Stimulated activated CD4-positive, alpha-beta T cell treated with anti-CD3 and anti-CD28 coated beads, Interleukin-1b, Interleukin-23, amount 100 ng/mL, for 4 hours (primary cell): ENCODE results near the gene BMP2K.

ENCODE experiments used
- DNase-seq, 2 donors: peaks; one replicate each; pipeline ENCODE4 v3.0.0-alpha.2; 2020; ENCODE audit warnings: low read depth in 2 of 2

Gene BMP2K

DNA sequence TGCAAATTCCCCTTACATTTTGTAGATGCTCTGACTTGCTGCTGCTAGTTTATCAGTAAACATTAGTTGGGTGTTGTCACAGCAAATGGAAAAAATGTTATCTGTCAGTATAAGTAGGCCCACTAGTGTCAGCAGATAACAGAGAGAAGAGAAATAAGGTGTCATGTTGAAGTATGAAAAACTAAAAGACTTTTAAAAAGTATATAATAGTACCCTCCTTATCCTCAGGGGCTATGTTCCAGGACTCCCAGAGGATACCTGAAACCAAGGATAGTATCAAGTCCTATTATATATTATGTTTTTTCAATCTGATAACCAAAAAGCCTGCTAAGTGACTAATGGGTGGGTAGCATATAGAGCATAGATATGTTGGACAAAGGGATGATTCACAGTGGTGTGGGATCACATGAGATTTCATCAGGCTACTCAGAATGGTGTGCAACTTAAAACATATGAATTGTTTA lies 11.6 kb upstream of the BMP2K start:
- DNase-seq, result no peak

DNA sequence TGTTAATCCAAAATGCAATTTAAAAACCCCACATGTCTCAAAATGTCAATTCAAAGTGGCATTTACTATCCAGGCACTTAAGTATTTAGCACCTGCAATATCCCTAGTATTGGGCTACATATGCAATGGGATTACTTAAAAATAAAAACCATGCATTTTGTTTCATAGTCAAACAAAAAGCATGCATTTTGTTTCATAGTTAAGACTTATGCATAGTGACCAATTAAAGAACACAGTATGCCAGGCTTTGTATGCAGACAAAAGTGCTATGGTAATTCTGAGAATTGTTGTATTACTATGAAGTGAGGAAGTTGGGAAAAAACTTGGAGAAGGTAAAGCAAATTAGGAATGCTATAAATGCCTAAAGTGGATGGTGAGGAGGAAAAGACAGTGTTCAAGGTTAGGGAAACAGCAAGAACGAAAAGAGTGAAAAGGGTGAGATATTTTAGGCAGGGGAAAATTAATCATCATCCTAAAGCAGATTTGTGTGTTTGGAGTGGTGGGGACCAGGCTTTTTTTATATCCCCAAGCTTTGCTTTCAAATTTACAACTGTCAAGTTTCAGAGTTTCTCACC lies 10.6 kb upstream of the BMP2K start:
- no peak for DNase-seq

DNA sequence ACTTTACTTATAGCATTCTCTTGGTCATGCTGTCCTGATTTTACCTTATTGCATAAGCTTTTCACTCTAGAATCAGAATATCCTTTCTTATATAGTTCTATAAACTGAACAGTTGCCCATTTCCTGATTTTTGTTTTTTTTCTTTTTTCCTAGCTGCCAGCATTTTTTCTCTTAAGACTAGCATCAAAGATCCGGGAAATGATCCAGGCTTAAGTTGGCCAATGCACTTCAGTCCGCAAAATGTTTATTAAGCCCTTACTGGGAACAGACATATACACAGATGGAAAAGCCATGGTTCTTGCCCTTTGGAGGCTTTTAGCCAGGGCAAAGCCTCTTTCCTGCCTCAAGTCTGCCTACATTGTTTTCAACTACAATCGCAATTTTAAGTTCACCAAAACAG lies 10.1 kb upstream of the BMP2K start:
- no peak for DNase-seq

DNA sequence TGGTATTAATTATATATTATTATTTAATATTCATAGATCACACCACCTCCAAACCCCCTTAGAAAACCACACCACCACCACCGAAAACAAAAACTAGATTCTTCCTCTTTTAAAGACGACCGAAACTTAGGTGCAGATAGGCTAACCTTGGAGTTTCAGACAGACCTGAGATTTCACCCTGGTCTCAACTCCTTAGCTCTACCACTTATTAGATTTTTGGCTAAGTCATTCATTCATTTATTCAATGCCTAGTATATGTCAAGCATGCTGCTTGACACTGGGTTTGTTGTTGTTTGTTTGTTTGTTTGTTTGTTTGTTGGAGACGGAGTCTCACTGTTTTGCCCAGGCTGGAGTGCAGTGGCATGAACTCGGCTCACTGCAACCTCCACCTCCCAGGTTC lies 9.5 kb upstream of the BMP2K start:
- DNase-seq, result no peak

DNA sequence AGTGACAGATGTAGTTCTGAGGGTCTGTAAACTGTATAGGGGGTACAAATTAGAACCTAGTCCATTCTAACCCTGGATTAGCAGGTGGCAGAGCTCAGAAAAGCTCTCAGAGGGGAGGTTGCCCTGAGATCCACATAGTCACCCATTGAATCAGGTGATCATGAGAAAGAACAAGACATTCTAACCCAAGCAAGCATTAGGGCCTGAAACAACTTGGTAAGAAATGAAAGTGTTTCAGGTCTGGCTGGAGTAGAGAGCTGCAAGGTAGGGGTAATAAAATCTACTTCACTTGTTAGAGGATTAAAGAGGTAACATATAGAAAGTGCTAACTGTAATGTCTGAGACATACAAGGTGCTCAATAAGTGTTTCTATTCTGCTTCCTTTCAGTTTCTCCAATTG lies 8.8 kb upstream of the BMP2K start:
- DNase-seq, result no peak

DNA sequence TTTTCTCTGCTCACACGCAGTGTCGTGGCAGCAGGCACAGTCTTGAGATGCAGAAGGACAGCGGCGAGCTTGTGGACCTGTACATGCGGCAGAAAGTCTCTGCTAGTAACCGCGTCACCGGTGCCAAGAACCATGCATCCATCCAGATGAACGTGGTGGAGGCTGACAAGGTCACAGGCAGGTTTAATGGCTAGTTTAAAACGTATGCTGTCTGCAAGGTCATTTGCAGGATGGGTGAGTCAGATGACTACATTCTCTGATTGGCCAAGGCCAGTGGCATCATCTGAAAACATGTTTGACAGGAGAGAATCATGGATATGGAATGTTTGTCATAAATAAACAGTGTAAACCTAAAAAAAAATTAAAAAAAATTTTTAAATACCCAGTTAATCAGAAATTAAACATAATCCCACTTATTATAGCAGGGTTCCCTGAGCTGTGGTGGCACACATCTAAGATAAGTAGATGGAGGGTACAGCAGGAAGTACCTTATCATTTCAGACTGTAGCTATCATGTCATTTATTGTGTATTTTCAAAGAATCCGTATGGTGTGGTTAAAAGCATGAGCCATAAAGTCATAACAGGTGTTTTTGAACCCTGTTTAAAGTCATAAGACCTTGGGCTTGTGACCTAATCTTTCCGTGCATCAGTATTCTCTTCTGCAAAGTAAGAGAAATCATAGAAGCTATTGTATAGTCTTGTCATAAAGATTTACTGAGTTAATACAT lies 7.5 kb upstream of the BMP2K start:
- no peak for DNase-seq

DNA sequence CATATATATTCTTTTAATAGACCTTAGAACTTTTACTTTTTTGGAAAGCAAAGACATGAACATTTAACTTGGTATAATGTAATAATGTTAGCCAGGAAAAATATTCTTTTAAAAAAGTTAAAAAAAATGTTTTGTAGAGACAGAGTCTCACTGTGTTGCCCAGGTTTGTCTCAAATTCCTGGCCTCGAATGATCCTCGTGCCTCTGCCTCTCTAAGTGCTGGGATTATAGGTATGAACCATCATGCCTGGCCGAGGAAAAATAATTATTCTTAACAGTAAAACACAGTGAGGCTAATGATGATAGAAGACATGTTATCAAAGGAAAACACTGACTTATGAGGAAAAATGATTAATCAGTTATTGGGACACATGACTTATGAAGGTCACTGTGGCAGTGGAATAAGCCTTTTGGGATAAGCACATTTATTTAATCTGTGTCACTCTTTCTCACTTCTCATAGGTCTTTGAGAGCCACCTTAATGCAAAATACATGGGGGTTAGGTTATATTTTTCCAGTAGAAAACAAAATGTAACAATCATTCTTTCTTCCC lies 6.0 kb upstream of the BMP2K start:
- DNase-seq, result no peak

DNA sequence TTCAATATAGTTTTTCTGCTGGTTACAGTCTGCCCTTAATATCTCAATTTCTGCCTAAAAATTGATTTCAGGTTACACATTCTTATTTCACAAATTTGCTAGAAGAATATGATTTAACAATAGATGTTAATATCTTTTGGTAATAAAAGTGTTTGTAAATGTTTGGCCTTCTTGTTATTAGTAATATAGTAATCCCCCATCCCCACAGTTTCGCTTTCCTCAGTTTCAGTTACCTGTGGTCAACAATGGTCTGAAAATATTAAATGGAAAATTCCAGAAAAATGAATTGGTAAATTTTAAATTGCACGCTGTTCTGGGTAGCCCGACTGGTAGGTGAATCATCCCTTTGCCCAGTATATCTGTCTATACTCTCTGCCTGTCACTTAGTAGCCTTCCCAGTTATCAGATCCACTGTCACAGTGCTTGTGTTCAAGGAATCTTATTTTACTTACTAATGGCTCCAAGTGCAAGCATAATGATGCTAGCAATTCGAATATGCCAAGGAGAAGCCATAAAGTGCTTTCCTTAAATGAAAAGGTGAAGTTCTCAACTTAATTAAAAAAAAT lies 3.5 kb upstream of the BMP2K start:
- no peak for DNase-seq

DNA sequence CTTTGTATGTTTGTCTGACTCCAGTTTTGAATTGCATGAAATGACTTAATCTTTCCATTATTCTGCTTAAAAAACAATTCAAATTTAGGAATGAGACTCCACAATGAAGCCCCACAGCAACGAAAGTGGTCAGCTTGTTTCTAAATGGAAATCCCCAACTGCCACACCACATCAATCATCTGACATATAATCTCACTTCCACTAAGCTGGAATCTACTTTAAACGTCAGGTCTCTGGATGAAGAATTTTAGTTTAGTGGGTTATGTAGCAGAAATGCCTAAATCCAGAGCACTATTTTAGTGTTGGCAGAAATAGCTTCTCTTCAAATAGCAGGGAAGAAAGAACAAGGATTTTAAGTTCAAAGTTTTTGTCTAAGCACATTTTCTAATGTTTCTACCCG lies 1.7 kb upstream of the BMP2K start:
- DNase-seq, result no peak

DNA sequence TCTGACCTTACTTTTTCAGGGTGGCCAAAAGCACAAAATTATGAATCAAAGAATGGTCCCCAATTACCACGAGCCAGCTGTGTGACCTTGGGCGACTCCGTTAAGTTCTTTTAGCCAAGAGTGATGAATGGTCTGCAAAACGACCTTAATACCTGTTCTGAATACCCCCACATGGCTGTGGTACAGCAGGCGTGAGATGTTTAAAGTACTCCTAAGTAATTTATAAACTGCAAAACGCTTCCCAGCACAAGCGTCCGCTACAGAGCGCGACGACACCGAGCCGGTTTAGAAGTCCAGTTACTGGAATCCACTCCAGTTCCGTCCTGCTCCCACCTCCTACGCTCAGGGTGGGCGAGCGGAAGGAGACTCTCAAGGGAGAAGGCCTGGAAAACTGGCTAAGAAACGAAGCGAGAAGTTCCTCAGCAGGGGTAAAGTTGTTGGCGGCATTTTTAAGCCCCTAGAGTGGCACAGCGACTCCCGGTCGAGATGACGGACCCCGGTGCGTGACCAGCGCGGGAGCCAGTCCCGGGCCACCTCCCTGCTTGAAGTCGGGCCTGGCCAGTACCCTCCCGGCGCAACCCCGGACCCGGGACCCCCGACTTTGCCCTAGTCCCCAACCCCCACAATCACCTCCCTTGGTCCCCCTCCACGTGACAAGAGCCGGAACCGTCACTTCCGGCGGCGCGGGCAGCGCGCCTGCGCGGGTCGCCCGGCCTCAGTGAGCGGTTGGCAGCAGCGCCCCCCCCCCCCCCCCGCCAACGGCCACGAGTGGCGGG lies 659 bp upstream of the BMP2K start:
- DNase-seq, result peak; percentile 81

DNA sequence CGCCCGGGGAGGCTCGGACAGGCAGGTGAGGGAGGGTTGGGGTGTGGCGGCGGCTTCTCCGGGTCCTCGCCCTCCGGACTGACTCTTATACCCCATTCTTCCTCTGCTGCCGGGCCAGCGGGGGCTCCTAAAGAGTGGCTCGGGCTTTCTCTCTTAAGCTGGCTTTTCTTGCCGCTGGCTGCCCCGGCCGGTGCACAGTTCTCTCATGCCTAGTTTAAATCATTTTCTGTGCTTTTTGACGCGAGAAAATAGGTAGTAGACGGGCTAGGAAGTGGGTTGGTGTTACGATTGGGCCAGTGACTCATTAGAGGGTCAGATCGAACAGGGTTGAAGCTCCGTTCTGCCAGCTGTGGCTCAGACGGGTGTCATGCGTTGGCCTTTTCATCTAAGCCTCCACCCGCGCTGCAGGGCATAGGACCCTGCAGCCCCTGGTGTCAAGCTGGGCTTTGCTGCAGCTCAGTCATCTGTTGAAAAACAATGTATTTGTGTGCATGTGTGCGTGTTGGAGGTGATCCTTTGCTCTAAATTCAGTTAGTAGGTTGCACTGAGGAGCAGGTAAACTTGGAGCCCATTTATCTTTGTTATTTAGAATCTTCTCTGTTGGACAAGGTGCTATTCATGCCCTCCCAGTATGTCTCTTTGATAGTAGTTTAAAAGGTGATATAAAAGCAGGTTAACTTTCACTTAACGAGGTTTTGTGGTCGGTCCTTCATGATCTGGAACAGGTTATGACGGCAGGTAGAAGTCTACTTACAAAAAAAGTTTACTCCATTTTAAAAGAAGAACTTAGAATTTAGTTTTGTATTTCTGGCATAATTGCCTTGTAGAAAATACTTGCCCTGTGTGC lies 802 bp downstream of the BMP2K start:
- DNase-seq, result peak; percentile 21 to 34

DNA sequence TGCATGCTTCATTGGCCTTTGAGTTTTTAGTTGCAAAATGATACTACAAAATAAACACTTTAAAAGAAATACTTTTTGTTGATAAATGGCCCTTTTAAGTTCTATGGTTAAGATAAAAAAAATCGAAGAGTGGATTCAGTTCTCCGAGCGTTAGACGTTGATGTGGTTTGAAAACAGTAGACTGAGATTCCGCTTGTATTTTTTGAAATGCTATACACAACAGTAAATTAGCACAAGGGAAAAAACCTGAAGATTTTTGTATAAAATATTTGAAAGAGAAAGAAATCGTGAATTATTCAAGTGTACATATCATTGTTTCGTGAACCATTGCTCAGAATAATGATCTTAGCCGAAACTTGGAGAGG lies 1.4 kb downstream of the BMP2K start:
- DNase-seq, result no peak

DNA sequence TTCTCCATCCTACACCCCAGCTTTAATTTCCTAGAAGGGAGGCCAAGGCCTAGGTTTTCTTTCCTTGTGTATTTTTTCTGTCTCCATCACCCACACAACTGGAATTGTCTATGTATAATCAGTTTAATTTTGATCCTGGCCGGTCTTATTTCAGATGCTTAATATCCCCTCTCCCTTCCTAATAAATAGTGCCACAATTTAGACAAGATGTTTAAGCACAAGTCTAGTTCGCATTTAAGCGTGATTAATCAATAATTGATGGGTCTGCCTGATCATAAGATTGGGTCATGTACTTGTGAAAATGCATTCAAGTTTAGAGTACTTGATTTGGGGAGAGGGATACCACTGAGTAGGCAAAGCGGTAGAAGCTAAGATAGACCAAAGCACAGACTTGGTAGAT lies 2.4 kb downstream of the BMP2K start:
- no peak for DNase-seq

DNA sequence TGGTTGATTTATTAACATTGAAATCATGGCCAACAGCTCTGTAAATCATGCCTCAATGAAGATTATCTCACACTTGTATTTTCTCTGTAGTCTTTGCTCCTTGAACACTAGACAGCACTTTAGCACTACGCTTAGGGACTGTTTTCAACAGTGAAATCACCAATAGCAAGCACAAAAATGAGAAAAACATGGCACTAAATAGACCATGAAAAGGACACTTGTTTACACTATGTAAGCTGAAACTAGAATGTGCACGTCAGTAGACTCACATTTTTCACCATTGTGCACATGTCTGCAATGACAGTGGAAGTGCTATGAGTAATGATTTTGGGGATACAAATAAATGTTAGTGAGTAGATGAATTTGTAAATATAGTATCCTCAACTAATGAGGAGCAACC lies 3.1 kb downstream of the BMP2K start:
- no peak for DNase-seq

DNA sequence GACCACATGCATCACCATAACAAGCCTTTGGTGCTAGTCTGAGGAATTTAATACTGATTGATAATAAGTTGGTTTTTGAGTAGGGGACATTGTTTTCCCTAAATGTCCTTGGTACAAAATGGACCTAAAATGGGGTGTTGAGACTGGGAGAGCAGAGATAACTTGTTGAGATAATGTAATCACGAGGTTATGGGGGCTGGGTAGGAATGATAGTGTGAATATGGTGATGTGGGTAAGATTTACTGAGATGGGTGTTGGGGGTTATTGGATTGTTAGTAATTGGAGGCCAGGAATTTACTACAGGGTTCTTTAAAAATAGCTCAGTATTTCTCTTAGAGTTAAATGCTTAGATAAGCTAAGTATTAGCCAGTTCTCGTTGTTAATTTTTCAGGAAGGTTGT lies 3.9 kb downstream of the BMP2K start:
- no peak for DNase-seq

DNA sequence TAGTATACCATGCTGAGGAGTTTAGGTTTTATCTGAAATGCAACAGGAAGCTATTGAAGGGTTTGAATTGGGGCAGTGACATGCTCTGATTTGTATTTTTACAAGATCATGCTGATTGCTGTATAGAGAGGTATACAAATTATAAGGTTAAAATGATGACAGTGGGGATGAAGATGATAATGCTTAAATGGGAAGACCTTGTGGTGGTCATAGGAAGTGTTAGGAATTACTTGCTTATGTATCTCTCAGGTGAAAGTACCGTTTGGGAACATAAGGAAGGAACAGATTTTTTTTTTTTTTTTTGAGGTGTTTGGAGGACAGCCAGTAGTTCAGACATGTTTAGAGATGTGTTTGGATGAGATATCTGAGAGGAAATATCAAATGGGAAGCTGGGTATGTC lies 5.0 kb downstream of the BMP2K start:
- no peak for DNase-seq

DNA sequence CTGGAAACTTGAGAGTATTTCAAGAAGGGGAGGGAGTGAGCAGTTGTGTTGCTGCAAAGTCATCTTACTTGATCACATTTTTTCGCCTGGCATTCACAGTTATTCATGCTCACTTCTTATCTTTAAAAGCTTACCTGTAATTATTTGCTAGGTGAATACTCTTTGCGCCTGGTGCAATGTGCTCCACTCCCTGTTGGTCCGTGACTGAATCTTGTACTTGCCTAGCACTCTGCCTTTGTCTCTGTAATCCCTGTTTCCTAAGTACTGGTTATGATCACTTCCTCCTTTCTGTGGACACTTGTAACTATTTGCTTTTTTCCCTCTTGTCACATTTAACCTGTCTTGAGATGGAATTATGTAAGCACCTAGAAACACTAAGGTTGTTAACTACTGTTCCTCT lies 5.8 kb downstream of the BMP2K start:
- no peak for DNase-seq

DNA sequence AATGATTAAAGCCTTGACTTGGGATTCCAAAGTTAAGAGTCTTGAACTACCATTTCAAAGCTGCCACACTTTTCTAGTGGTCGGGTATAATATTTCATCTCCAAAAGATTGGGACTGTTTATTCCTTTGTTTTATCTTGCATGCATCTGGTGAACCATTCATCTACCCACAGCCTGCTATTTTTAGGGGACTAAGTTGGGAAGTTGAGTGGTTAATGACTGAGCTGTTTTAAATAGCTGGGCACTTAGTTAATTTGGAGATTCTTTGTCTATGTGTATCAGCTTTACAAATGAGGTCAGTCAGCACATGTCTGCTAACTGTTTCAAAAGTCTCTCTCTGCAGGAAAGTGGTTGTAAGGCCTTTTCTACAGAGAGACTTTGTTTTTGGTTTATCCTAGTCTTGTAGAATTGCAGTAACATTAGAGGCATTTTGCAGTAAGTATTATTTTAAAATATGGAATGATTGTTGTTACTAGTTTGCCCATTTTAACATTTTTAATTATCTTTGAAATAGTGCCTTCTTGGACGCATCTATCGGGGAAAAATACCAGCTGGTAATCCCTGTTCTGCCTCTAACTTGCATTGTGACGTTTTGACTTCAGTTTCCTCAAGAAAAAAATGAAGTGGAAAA lies 8.2 kb downstream of the BMP2K start:
- DNase-seq, result no peak

DNA sequence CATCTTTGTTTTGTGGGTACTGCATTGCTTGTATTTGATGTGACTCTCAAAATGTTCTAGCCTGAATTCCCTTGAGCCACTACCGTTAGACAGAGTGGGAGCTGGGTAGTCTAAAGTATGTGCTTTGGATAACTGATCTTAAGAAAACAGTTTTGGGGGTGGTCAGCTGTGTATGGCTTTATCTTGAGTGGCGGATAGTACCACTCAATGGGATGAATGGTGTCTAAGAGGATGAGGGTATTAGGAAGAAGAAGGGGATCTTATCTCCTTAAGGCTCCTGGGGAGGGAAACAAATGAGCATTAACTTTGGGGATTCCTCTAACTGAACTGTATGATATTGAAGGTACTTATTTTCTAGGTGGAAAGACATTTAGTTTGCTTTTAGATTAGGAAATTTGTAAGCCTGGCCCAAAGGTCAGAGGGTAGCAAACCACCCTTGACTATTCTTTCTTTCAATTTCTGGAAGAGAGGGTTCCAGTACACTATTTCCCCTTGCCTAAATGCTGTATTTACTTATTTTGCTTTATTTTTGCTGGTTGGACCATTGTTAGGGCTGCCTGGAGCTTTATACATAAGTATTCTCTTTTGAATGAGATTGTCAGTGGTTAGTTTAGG lies 11.3 kb downstream of the BMP2K start:
- DNase-seq, result no peak

DNA sequence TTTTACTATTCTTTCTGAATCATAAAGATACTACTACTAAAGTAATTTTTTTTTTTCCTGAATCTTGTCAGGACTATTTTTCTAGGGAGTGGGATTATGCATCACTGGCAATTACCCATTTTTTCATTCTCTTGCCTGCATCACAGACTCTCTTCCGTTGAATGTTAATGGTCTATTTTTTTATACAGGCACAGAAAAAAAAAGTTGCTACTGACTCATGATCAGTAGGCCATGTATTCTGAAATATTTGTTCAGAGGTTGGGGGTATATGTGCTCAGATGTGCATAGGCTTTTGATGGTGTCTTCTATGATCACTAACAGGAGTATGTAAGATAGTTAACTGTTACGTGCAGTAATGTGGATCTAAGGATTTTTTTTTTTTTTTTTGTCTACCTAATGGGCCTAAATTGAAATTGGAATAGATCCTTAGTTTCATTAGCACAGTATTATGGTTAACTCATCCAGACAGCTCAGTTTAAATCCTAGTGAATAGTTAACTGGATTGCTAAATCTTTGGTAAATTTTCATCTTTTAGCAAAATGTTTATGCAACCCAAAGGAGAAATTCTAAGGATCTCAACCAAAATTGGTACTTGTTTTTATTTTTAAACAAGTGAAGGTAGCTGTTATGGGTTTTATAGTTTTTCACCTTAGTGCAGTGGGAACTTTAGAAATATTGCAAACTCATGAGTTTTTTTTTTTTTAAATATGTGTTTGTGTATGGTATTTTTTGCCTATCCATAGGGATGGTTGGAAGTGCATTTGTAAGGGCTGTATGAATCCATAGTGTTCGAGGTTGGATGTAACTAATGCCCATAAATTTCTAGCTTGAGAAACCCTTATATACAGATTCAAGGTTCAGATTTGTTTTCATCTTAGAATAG lies 12.1 kb downstream of the BMP2K start:
- DNase-seq, result no peak
